PC-3 (cell line): ENCODE results near the gene MYH7B. TPM values are rescaled to one million over a fixed set of nuclear protein-coding genes. Genes with fewer than 3 reads are reported as not detected.

ENCODE experiments used
- ATAC-seq: fragments of 200-7000 bp; cut with Tn5 transposase; 2 replicates; pipeline ENCODE4 v1.9.1; 2020; ENCODE audit warnings: mild to moderate bottlenecking, moderate library complexity
- BruUV-seq: library from RNA; stranded (reverse); fragments of 400-500 nt; replicated peaks from 2 replicates; lab custom pipeline; 2021; lab: Mats Ljungman, UMichigan
- CTCF ChIA-PET: fragments of 300-600 bp; sonication (Branson Sonifier 250); formaldehyde crosslinking; loops from one replicate; lab custom pipeline; 2022; ENCODE audit warnings: antibody characterized with exemption; lab: Charles Lee
- POLR2A ChIA-PET: fragments of 300-600 bp; sonication (Branson Sonifier 250); formaldehyde crosslinking; loops from one replicate; lab custom pipeline; 2022; ENCODE audit warnings: antibody characterized with exemption; ENCODE audit not compliant: unreplicated experiment; lab: Charles Lee
- DNase-seq: peaks from one replicate; pipeline ENCODE4 v3.0.0-alpha.2; 2015
- H2AFZ ChIP-seq: fragments of 300-600 bp; sonication (generic); 2 replicates; pipeline ENCODE4 v1.6.0; 2016; ENCODE audit warnings: antibody characterized with exemption, low read length
- H3F3A ChIP-seq: fragments of 300-600 bp; sonication (generic); one replicate; pipeline ENCODE4 v1.6.0; 2017; ENCODE audit warnings: antibody characterized with exemption, low read length, control low read depth, mild to moderate bottlenecking; ENCODE audit not compliant: unreplicated experiment
- H3K27ac ChIP-seq: fragments of 300-600 bp; sonication (generic); 2 replicates; pipeline ENCODE4 v1.5.1; 2016; ENCODE audit warnings: mild to moderate bottlenecking, low read length
- H3K27me3 ChIP-seq: fragments of 300-600 bp; sonication (generic); 2 replicates; pipeline ENCODE4 v1.6.1; 2016; ENCODE audit warnings: low read length, mixed read lengths
- H3K36me3 ChIP-seq: fragments of 300-600 bp; sonication (generic); 2 replicates; pipeline ENCODE4 v1.6.1; 2016; ENCODE audit warnings: low read depth, mixed run types, low read length, mixed read lengths
- H3K4me1 ChIP-seq: fragments of 300-600 bp; sonication (generic); 2 replicates; pipeline ENCODE4 v1.5.1; 2016; ENCODE audit warnings: low read length; ENCODE audit not compliant: insufficient read depth
- H3K4me2 ChIP-seq: fragments of 300-600 bp; sonication (generic); 2 replicates; pipeline ENCODE4 v1.6.0; 2016; ENCODE audit warnings: low read length
- H3K4me3 ChIP-seq: fragments of 300-600 bp; sonication (generic); 2 replicates; pipeline ENCODE4 v1.5.1; 2016; ENCODE audit warnings: mild to moderate bottlenecking, low read length, mixed read lengths
- H3K79me2 ChIP-seq: fragments of 300-600 bp; sonication (generic); 2 replicates; pipeline ENCODE4 v1.6.1; 2017; ENCODE audit warnings: low read length, mixed read lengths
- H3K9ac ChIP-seq: fragments of 300-600 bp; sonication (generic); 2 replicates; pipeline ENCODE4 v1.6.0; 2016; ENCODE audit warnings: mild to moderate bottlenecking, low read length
- H3K9me2 ChIP-seq: fragments of 300-600 bp; sonication (generic); replicated peaks from 2 replicates; pipeline ENCODE4 v1.6.1; 2016; ENCODE audit warnings: mixed run types, low read length, mixed read lengths
- H3K9me3 ChIP-seq: fragments of 300-600 bp; sonication (generic); 2 replicates; pipeline ENCODE4 v1.6.1; 2016; ENCODE audit warnings: low read length, mixed read lengths
- H4K20me1 ChIP-seq: fragments of 300-600 bp; sonication (generic); 2 replicates; pipeline ENCODE4 v1.6.1; 2016; ENCODE audit warnings: low read length, mixed read lengths
- EZH2 ChIP-seq: fragments of 300-600 bp; sonication (generic); IDR thresholded peaks from one replicate; pipeline ENCODE4 v1.6.1; 2017; ENCODE audit warnings: antibody characterized with exemption, mild to moderate bottlenecking, low read length; ENCODE audit not compliant: unreplicated experiment
- EZH2phosphoT487 ChIP-seq: fragments of 300-600 bp; sonication (generic); IDR thresholded peaks from 2 replicates; pipeline ENCODE4 v1.6.1; 2018; ENCODE audit warnings: mild to moderate bottlenecking, antibody characterized with exemption, low read length, borderline replicate concordance
- intact Hi-C: fragments of 100-400 bp; cut with micrococcal nuclease; formaldehyde crosslinking; loops from 2 replicates; pipeline ENCODE4 v1.9.0; 2023
- total RNA-seq: library from RNA; depleted of rRNA; stranded (reverse); fragments of >200 nt; gene quantifications from 2 replicates; pipeline ENCODE4 v1.2.3, GENCODE V29; 2014
- TF ChIP-seq, protein P1 (sequence below): fragments of 300-600 bp; sonication (generic); conservative IDR thresholded peaks from 2 replicates; pipeline ENCODE4 v1.5.1; 2017; ENCODE audit warnings: antibody characterized with exemption, low read depth, mild to moderate bottlenecking, low read length

Gene MYH7B
- total RNA-seq, 1 experiment from 2014 or later, result 0.04 TPM

GRCh38 chr20:34964486-34964885 lies 8.8 kb downstream of the MYH7B start:
- ATAC-seq, result no peak
- no peak for DNase-seq
- Histone ChIP-seq H3K4me2 (no peak overlapping the region), H3K27me3 (no peaks in the 10 kb centered on the region), H2AFZ (no peak overlapping the region), H3K9ac (no peak overlapping the region), H4K20me1 (no peaks in the 10 kb centered on the region), H3K9me2 (no peaks in the 10 kb centered on the region), H3K79me2 (no peaks in the 10 kb centered on the region), H3K9me3 (no peaks in the 10 kb centered on the region), H3K4me3 (no peak overlapping the region), H3F3A (no peaks in the 10 kb centered on the region), H3K4me1 (no peaks in the 10 kb centered on the region), H3K36me3 (no peaks in the 10 kb centered on the region), H3K27ac (no peak overlapping the region)
- ChIA-PET POLR2A (no interaction called here), CTCF (no interaction called here)
- intact Hi-C loops, result no loop called here
- BruUV-seq, result no TSS peak
- TF ChIP-seq EZH2 (no peak), EZH2phosphoT487 (no peak)
- TF ChIP-seq, protein P1, sequence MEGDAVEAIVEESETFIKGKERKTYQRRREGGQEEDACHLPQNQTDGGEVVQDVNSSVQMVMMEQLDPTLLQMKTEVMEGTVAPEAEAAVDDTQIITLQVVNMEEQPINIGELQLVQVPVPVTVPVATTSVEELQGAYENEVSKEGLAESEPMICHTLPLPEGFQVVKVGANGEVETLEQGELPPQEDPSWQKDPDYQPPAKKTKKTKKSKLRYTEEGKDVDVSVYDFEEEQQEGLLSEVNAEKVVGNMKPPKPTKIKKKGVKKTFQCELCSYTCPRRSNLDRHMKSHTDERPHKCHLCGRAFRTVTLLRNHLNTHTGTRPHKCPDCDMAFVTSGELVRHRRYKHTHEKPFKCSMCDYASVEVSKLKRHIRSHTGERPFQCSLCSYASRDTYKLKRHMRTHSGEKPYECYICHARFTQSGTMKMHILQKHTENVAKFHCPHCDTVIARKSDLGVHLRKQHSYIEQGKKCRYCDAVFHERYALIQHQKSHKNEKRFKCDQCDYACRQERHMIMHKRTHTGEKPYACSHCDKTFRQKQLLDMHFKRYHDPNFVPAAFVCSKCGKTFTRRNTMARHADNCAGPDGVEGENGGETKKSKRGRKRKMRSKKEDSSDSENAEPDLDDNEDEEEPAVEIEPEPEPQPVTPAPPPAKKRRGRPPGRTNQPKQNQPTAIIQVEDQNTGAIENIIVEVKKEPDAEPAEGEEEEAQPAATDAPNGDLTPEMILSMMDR, result no peak

DNA sequence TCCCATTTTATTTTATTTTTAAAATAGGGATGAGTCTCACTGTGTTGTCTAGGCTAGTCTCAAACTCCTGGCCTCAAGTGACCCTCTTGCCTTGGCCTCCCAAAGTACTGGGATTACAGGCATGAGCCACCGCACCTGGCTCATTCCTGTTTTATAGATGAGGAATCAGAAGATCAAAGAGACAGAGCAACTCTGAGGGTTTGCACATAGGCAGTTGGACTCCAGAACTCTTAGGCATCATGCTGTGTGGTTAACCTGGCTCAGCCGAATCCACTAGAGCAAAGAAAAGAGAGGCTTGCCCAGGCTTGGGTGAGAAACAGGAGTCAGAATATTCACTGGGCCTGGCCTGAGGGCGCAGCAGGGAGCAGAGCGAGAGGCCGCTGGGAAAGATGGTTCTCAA lies 9.4 kb downstream of the MYH7B start:
- H3K4me3 ChIP-seq, result no peak overlapping the region
- H3K27me3 ChIP-seq, result no peaks in the 10 kb centered on the region
- CTCF ChIA-PET, result no interaction called here
- no TSS peak for BruUV-seq
- DNase-seq (no peak), ATAC-seq (no peak)
- intact Hi-C loops, result no loop called here
- TF ChIP-seq, protein P1, result no peak
- TF ChIP-seq EZH2phosphoT487 (no peak), EZH2 (no peak)
- no peak overlapping the region for H3K9ac ChIP-seq
- H3K9me3 ChIP-seq, result no peaks in the 10 kb centered on the region
- H2AFZ ChIP-seq, result no peak overlapping the region
- no peaks in the 10 kb centered on the region for H3K79me2 ChIP-seq
- H3F3A ChIP-seq, result no peaks in the 10 kb centered on the region
- H3K4me1 ChIP-seq, result no peaks in the 10 kb centered on the region
- no peaks in the 10 kb centered on the region for H3K9me2 ChIP-seq
- H4K20me1 ChIP-seq, result no peaks in the 10 kb centered on the region
- no peak overlapping the region for H3K27ac ChIP-seq
- H3K36me3 ChIP-seq, result no peaks in the 10 kb centered on the region
- no peak overlapping the region for H3K4me2 ChIP-seq
- POLR2A ChIA-PET, result no interaction called here

GRCh38 chr20:34967421-34967820 lies 11.8 kb downstream of the MYH7B start:
- Histone ChIP-seq H3K4me2 (no peak overlapping the region), H3K36me3 (no peaks in the 10 kb centered on the region), H3K27ac (no peak overlapping the region), H3K9me2 (no peaks in the 10 kb centered on the region), H3K27me3 (no peaks in the 10 kb centered on the region), H3K4me1 (no peaks in the 10 kb centered on the region), H3K9ac (no peak overlapping the region), H3K79me2 (no peaks in the 10 kb centered on the region), H4K20me1 (no peaks in the 10 kb centered on the region), H3K4me3 (no peak overlapping the region), H3F3A (no peaks in the 10 kb centered on the region), H3K9me3 (no peaks in the 10 kb centered on the region), H2AFZ (no peak overlapping the region)
- BruUV-seq, result no TSS peak
- TF ChIP-seq EZH2, result no peak
- TF ChIP-seq, protein P1, result no peak
- no peak for TF ChIP-seq EZH2phosphoT487
- ChIA-PET POLR2A (no interaction called here), CTCF (no interaction called here)
- ATAC-seq (no peak), DNase-seq (no peak)
- intact Hi-C loops, result no loop called here
